ENCODE results near the gene IL32.

Gene IL32

DNA sequence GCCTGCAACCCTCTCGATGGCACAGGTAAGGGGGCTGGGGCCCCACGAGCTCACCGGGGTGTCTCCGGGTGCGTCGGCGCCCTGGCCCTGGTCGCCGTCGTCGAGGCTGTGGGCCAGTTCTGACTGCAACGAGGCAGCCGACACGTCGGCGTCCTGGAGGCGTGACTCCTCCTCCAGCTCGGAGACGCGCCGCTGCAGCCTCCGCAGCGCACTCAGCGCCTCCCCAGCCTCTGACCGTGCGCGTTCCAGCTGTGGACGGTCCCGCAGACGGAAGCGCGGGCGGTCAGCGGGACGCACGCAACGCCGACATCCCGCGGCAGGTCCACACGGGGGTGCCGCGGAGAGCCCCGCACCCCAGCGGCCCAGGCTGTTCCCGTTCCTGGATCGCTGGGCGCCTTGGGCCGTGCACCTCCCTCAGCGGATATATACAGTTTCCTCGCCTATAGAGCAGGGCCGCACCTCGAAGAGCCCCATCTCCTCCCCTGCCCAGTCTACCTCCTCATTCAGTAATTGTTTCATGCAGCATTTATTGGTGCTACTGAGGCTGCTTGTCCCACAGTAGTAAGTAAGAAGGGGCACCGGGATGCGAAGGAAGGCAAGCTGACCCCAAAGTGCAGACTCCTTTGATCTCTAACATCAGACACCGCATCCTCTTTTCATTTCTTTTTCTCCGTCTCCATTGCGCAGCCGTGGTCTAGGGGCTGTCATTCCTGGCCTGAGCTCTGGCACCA, 35.8 kb upstream of the IL32 start:
- TF ChIP-seq, protein P1, sequence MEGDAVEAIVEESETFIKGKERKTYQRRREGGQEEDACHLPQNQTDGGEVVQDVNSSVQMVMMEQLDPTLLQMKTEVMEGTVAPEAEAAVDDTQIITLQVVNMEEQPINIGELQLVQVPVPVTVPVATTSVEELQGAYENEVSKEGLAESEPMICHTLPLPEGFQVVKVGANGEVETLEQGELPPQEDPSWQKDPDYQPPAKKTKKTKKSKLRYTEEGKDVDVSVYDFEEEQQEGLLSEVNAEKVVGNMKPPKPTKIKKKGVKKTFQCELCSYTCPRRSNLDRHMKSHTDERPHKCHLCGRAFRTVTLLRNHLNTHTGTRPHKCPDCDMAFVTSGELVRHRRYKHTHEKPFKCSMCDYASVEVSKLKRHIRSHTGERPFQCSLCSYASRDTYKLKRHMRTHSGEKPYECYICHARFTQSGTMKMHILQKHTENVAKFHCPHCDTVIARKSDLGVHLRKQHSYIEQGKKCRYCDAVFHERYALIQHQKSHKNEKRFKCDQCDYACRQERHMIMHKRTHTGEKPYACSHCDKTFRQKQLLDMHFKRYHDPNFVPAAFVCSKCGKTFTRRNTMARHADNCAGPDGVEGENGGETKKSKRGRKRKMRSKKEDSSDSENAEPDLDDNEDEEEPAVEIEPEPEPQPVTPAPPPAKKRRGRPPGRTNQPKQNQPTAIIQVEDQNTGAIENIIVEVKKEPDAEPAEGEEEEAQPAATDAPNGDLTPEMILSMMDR (IDR thresholded peaks at IDR 0.05) = no peak
- Histone ChIP-seq H3K27ac (no peak overlapping the region), H3K4me3 (peak overlapping the region; percentile 55)
- DNase-seq (ENCODE audit: low spot score) = no peak

DNA sequence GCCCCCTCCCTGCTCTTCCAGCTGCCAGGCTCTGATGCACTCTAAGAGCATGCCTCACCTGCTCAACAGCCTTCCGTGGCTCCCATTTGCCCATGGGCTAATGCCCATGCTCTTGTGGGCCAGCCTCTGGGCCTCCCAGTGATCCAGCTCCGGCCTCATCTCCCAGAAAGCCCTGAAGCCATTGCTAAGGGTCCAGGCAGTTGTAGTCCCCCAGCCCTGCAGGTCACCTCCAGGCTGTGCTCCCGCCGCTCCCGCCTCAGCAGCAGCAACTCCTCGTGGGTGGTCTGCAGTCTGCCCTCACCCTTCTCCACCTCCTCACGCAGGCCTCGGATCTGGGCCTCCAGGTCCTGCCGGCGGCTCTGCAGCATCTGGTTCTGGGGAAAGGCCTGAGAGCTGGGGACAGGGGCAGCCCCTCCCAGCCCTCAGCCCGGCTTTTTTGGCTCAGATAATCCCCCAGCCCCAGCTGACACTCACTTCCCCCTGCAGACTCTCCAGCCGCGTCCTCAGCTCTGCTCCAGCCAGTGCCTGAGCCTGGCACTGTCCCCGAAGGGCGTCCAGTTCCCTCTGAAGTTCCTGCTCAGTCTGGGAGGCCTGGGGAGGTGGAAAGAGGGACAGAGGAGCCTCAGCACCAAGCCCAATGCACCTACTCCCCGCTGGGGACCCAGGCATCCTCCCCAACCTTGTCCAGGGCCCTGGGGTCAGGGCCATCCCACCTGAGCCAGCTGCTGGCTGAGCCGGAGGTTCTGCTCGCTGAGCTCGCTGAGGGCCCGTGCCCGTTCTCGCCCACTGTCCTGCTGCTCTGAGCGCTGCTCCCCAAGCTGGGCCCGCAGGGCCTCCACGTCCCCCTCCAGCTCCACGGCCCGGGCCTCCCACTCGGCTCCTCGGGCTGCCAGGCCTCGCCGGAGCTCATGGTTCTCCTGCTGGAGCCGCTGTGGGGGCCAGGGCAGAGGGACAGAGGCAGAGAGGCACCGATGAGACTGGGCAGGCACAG, 34.9 kb upstream of the IL32 start:
- no peak for DNase-seq (ENCODE audit: low spot score)
- no peak overlapping the region for H3K27ac ChIP-seq
- TF ChIP-seq, protein P1 (IDR thresholded peaks at IDR 0.05) = no peak
- no peak overlapping the region for H3K4me3 ChIP-seq

DNA sequence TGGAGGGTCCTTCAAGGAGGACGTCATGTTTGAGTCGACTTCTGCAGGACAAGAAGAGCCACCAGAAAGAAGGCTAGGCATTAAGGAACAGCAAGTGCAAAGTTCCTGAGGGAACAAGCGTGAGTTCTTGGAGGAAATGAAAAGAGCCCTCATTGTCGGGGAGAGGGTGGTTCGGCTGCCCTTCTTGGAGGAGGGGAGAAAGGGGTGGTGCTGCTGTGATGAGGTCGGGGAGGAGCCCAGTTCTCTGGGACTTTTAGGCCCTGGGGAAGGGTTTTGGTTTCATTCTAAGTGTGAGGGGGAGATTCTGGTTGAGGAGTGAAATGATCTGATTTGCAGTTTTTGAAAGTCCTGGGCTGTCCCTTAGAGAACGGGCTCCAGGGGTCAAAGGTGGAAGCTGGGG, 32.8 kb upstream of the IL32 start:
- Histone ChIP-seq H3K27ac (no peak overlapping the region), H3K4me3 (no peak overlapping the region)
- TF ChIP-seq, protein P1 (IDR thresholded peaks at IDR 0.05) = no peak
- DNase-seq (ENCODE audit: low spot score) = no peak

DNA sequence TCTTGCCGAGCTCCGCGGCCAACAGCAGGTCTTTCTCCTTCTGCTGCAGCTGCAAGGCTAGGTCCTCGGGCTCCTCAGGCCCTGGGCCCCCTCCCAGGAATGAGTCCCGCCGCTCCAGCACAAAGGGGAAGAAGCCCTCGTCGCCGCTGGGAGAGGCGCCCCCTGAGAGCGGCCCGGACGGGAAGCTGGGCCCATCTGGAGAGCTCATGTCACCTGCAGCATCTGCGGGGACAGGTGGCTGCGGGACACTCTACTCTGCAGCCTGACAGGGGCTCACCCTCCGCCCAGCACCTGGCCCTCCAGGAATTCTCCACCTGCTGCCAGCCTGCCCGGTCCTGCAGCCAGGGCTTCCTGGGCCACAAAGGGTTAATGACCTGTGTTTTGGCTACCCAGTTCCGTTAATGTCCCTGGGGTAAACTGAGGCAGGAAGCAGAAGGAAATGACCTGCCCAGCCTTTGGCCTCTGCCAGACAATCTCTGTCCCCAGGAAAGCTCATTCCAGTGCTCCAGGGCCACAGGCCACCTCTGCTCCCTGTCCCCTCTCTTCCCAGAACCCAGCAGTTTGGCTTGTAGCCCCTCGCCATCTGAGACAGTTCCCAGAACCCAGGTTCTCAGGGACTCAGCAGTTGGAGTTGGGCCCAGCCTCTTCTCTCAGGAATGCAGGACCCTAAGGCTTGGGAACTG, 30.0 kb upstream of the IL32 start:
- Histone ChIP-seq H3K4me3 (no peak overlapping the region), H3K27ac (no peak overlapping the region)
- DNase-seq (ENCODE audit: low spot score) = no peak
- TF ChIP-seq, protein P1 (IDR thresholded peaks at IDR 0.05) = no peak

- DNase-seq (ENCODE audit: low spot score) = no peak
- TF ChIP-seq, protein P1 (IDR thresholded peaks at IDR 0.05) = no peak
- no peak overlapping the region for H3K27ac ChIP-seq
- H3K4me3 ChIP-seq = peak overlapping the region; percentile 44
These were observed 29.3 kb upstream of the IL32 start for GRCh38 chr16:3035972-3036725.

DNA sequence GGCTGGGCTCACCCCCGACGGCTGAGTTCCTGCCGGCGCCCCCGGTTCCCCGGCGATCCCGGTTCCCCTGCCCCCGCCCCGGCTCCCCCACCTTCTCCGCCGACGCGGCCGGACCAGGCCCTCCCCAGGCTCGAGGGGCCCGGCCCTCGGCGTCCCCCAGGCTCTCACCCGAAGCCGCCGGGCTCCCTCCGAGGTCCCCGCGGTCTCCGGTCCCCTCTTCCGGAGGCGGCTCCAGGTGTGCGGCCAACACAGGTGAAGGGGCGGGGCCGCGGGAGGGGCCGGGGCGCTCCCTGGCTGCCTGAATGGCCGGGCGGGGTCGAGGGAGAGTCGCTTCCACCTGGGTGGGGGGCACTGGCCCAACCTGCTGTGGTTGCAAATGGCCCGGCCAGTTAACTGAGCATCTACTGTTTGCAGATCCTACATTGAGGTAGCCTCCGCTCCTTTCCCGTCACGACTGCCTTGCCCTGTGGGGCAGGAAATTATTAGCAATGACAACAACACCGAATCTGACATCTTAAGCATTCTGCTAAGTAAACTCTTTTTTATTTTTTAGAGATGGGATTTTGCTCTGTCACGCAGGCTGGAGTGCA, 28.6 kb upstream of the IL32 start, which contains the start of gene BICDL2:
BICDL2 (minus strand) TSS at position 219 of the 590 bp plus-strand sequence. CDS start 1,448 bp downstream, outside the sequence.
- DNase-seq (ENCODE audit: low spot score) = no peak
- H3K4me3 ChIP-seq = peak within 1 kb of the TSS; percentile 44
- no peak within 1 kb of the TSS for H3K27ac ChIP-seq
- TF ChIP-seq, protein P1 (IDR thresholded peaks at IDR 0.05) = no peak
